Colonic mucosa (tissue), 4 donors: ENCODE results near the gene NLRP14. TPM values are rescaled to one million over a fixed set of nuclear protein-coding genes. Genes with fewer than 3 reads are reported as not detected.

Experiments
- DNase-seq: peaks from one replicate; pipeline ENCODE4 v3.0.0-alpha.2; 2020
- H3K27ac ChIP-seq: fragments of 200-600 bp; one replicate; pipeline ENCODE4 v1.8.0; 2021
- H3K27me3 ChIP-seq: fragments of 200-600 bp; one replicate; pipeline ENCODE4 v1.8.0; 2021
- H3K36me3 ChIP-seq: fragments of 200-600 bp; one replicate; pipeline ENCODE4 v1.8.0; 2021
- H3K4me1 ChIP-seq: fragments of 200-600 bp; one replicate; pipeline ENCODE4 v1.8.0; 2021; ENCODE audit warnings: mild to moderate bottlenecking
- H3K4me3 ChIP-seq: fragments of 200-600 bp; one replicate; pipeline ENCODE4 v1.8.0; 2021
- H3K9ac ChIP-seq, 2 donors: one replicate each; pipeline ENCODE4 v1.7.0; 2013; ENCODE audit warnings: control low read depth in 2 of 2, low read depth in 2 of 2, low read length in 2 of 2
- H3K9me3 ChIP-seq: fragments of 200-600 bp; one replicate; pipeline ENCODE4 v1.8.0; 2021
- intact Hi-C: fragments of 100-400 bp; cut with DNase I; formaldehyde crosslinking; loops from one replicate; pipeline ENCODE4 v1.14.1; 2022
- total RNA-seq, 2 donors: library from RNA; stranded (reverse); fragmentation: NEBNext Ultra II Directional in 1 of 2; extraction: Animal tissue kit (Norgen Biotek cat#: 25700) in 1 of 2; gene quantifications; one replicate each; pipeline ENCODE4 v1.2.1, GENCODE V29; 2021
- TF ChIP-seq, protein P1 (sequence below): fragments of 200-600 bp; IDR thresholded peaks from one replicate; pipeline ENCODE4 v1.8.0; 2022; ENCODE audit warnings: antibody characterized with exemption, mild to moderate bottlenecking
- donor health status: healthy.
- donor health status: DM: no; HTN: no; CAD: no.
- donor health status: DM: no; HTN: no; CAD: no.

Gene NLRP14
- total RNA-seq, 2 donors from 2014 or later: 0.10 TPM; not detected in 1

DNA sequence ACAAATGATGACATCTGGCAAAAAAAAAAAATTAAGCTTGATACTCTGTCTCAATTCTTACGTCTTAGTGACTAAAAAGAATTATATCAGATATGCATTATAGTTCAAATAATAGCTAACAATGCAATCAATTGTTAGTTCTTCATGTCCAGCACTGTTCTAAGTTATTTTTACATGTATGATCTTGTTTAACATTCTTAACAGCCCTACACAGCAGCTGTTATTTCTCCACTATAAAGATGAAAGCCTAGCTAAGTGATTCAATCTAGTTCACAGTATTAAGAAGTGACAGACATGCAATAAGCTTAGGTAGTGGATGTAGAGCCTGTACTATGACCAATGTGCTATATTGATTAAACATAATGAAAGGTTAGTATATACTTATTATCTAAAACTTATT is 4.3 kb upstream of the NLRP14 start:
- Histone ChIP-seq H3K4me3 (no peak overlapping the region), H3K27ac (no peak overlapping the region), H3K4me1 (no peaks in the 10 kb centered on the region), H3K27me3 (no peaks in the 10 kb centered on the region), H3K36me3 (no peaks in the 10 kb centered on the region), H3K9ac (no peak overlapping the region), H3K9me3 (no peaks in the 10 kb centered on the region)
- intact Hi-C loops: no loop called here
- DNase-seq: no peak
- TF ChIP-seq, protein P1, sequence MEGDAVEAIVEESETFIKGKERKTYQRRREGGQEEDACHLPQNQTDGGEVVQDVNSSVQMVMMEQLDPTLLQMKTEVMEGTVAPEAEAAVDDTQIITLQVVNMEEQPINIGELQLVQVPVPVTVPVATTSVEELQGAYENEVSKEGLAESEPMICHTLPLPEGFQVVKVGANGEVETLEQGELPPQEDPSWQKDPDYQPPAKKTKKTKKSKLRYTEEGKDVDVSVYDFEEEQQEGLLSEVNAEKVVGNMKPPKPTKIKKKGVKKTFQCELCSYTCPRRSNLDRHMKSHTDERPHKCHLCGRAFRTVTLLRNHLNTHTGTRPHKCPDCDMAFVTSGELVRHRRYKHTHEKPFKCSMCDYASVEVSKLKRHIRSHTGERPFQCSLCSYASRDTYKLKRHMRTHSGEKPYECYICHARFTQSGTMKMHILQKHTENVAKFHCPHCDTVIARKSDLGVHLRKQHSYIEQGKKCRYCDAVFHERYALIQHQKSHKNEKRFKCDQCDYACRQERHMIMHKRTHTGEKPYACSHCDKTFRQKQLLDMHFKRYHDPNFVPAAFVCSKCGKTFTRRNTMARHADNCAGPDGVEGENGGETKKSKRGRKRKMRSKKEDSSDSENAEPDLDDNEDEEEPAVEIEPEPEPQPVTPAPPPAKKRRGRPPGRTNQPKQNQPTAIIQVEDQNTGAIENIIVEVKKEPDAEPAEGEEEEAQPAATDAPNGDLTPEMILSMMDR: no peak

DNA sequence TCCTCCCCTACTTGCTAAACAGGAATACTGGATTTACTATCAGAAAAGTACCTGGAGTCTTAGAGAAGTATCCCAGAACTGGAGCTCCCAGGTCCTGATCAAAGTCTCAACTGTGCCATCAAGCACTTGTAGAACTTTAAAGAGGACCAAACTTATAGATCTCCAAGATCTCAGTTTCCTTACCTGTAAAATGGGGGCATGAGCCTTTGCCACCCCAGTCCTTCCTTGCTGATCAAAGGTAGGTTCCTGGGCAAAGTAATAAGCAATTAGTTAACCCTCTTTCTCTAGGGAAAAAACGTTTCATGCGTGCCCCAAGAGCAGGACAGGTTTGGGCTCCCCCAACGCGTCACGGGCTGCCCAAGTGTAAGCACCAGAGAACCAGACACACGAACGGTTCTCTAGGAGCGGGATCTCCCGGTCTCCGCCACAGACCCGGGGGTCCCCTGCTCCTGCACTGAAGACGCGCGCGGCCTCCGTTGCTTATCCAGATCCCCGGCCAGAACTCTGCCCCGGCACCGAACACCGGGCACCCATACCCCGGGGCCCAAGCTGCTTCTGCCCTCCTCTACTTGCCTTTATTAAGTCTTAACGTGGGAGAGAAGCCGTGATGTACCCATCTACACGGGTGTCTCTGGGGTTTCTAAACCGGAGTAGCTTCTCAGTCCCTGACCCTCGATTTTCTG is 638 bp upstream of the NLRP14 start:
- no peaks in the 10 kb centered on the region for H3K4me1 ChIP-seq
- TF ChIP-seq, protein P1: no peak
- intact Hi-C loops: no loop called here
- H3K27me3 ChIP-seq: no peaks in the 10 kb centered on the region
- H3K27ac ChIP-seq: peak overlapping the region; percentile 47
- no peaks in the 10 kb centered on the region for H3K36me3 ChIP-seq
- H3K4me3 ChIP-seq: peak overlapping the region; percentile 64
- DNase-seq: peak; percentile 24
- peak overlapping the region; percentile 44 to 66 for H3K9ac ChIP-seq
- no peaks in the 10 kb centered on the region for H3K9me3 ChIP-seq

DNA sequence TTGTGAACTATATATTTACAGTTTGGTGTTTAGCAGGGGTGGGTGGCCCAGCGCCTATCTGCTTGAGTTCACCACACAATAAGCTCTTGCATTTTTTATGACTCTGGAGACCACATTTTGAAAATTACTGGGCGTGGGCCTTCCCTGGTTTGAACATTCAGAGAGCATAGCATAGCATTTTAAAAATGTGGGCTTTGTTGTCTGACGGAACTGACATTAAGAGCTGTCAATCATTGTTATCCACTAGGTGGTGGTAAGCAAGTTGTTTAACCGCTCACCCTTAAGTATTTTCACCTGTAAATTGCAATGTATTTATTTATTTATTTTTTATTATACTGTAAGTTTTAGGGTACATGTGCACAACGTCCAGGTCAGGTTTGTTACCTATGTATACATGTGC is 1.0 kb downstream of the NLRP14 start:
- no peak for DNase-seq
- H3K9me3 ChIP-seq: no peaks in the 10 kb centered on the region
- H3K4me1 ChIP-seq: no peaks in the 10 kb centered on the region
- H3K27ac ChIP-seq: no peak overlapping the region
- no peak overlapping the region for H3K9ac ChIP-seq
- no peaks in the 10 kb centered on the region for H3K36me3 ChIP-seq
- H3K27me3 ChIP-seq: no peaks in the 10 kb centered on the region
- intact Hi-C loops: no loop called here
- H3K4me3 ChIP-seq: no peak overlapping the region
- TF ChIP-seq, protein P1: no peak

DNA sequence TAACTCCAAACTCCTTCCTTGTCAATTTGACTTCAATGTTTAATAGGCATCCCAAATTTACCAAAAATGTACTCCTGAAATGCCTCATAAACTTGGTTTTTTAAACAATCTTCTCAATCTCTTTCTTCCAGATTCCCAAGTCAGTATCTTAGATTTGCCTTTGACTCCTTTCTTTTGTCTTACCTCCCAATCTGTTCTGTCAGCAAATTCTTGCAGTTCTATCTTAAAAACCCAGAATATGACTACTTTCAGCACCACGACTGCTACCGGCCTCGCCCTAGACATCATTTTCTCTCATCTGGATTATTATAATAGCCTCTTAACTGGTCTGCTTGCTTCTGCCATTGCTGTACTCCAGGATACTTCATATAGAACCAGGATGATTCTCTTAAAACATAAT is 7.9 kb downstream of the NLRP14 start:
- H3K27me3 ChIP-seq: no peaks in the 10 kb centered on the region
- no peak for DNase-seq
- H3K36me3 ChIP-seq: no peaks in the 10 kb centered on the region
- H3K4me1 ChIP-seq: no peaks in the 10 kb centered on the region
- no peak overlapping the region for H3K9ac ChIP-seq
- no peaks in the 10 kb centered on the region for H3K9me3 ChIP-seq
- no peak overlapping the region for H3K27ac ChIP-seq
- H3K4me3 ChIP-seq: no peak overlapping the region
- TF ChIP-seq, protein P1: no peak
- intact Hi-C loops: no loop called here

DNA sequence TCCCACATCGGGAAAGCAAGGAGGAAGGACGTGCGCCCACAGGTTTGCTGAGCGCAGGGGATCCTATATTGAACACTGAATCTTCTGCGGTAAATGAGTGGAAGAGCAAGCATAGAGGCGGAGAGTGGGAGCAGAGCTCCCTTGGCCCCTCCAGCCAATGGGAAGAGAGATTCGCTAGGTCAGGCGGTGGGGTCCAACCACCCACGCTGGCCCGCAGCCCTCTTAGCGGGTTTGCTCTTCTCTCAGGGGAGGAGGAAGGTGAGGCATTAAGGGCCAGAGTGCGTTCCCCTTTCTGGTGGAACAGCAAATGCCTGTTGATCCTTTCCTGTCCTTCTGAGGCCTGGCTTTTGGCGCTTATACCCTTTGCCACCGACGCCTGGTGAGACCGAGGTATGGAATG is 10.6 kb downstream of the NLRP14 start:
- intact Hi-C loops: no loop called here
- Histone ChIP-seq H3K4me1 (no peaks in the 10 kb centered on the region), H3K9me3 (no peaks in the 10 kb centered on the region), H3K9ac (no peak overlapping the region), H3K4me3 (no peak overlapping the region), H3K36me3 (no peaks in the 10 kb centered on the region), H3K27me3 (no peaks in the 10 kb centered on the region), H3K27ac (no peak overlapping the region)
- DNase-seq: no peak
- TF ChIP-seq, protein P1: no peak
